ENCODE data around the gene PI4KA. TPM values are rescaled to one million over a fixed set of nuclear protein-coding genes. Genes with fewer than 3 reads are reported as not detected.
A peak's percentile ranks its signal among the peaks of the same experiment; 100 is the strongest.

PI4KA gene
- total RNA-seq, 1 donor from 2014 or later: 78.4 TPM

- peaks cover 53% of the 10 kb centered on the region for H3K36me3 Mint-ChIP-seq (ENCODE audit: low read depth)
- no peak overlapping the region for H3K27ac Mint-ChIP-seq
- no peaks in the 10 kb centered on the region for H3K27me3 Mint-ChIP-seq
- no peak for DNase-seq
- H3K4me1 Mint-ChIP-seq: no peaks in the 10 kb centered on the region
- H3K9me3 Mint-ChIP-seq: no peaks in the 10 kb centered on the region
- intact Hi-C loops (cut with micrococcal nuclease): no loop called here
- no peak overlapping the region for H3K4me3 Mint-ChIP-seq
These were observed 64.6 kb downstream of the PI4KA start for GRCh38 chr22:20793748-20794649.

GRCh38 chr22:20792966-20793728, 65.5 kb downstream of the PI4KA start:
- intact Hi-C loops (cut with micrococcal nuclease): no loop called here
- H3K9me3 Mint-ChIP-seq: no peaks in the 10 kb centered on the region
- no peak overlapping the region for H3K27ac Mint-ChIP-seq
- H3K4me1 Mint-ChIP-seq: no peaks in the 10 kb centered on the region
- H3K27me3 Mint-ChIP-seq: no peaks in the 10 kb centered on the region
- no peak for DNase-seq
- no peak overlapping the region for H3K4me3 Mint-ChIP-seq
- peaks cover 52% of the 10 kb centered on the region for H3K36me3 Mint-ChIP-seq (ENCODE audit: low read depth)

- H3K4me1 Mint-ChIP-seq: no peaks in the 10 kb centered on the region
- no peak overlapping the region for H3K27ac Mint-ChIP-seq
- no peaks in the 10 kb centered on the region for H3K27me3 Mint-ChIP-seq
These were observed 66.2 kb downstream of the PI4KA start for GRCh38 chr22:20792221-20792965.

GRCh38 chr22:20788627-20789344, 69.8 kb downstream of the PI4KA start:
- Mint-ChIP-seq H3K4me1 (peaks cover 1% of the 10 kb centered on the region), H3K9me3 (no peaks in the 10 kb centered on the region), H3K27me3 (no peaks in the 10 kb centered on the region), H3K4me3 (no peak overlapping the region), H3K36me3 (ENCODE audit: low read depth) (peaks cover 26% of the 10 kb centered on the region), H3K27ac (no peak overlapping the region)
- intact Hi-C loops (cut with micrococcal nuclease): no loop called here
- DNase-seq: no peak

More at GRCh38 chr22:20792221-20792965, 66.2 kb downstream of the PI4KA start:
- Mint-ChIP-seq H3K9me3 (no peaks in the 10 kb centered on the region), H3K4me3 (no peak overlapping the region), H3K36me3 (ENCODE audit: low read depth) (peaks cover 51% of the 10 kb centered on the region)
- no peak for DNase-seq
- intact Hi-C loops (cut with micrococcal nuclease): no loop called here

- peaks cover 1% of the 10 kb centered on the region for H3K4me1 Mint-ChIP-seq
- no peak for DNase-seq
- peaks cover 25% of the 10 kb centered on the region for H3K36me3 Mint-ChIP-seq (ENCODE audit: low read depth)
- intact Hi-C loops (cut with micrococcal nuclease): no loop called here
- H3K27me3 Mint-ChIP-seq: no peaks in the 10 kb centered on the region
- no peak overlapping the region for H3K27ac Mint-ChIP-seq
- H3K9me3 Mint-ChIP-seq: no peaks in the 10 kb centered on the region
- H3K4me3 Mint-ChIP-seq: no peak overlapping the region
These were observed 70.6 kb downstream of the PI4KA start for GRCh38 chr22:20787746-20788626.

- no peak overlapping the region for H3K27ac Mint-ChIP-seq
- DNase-seq: no peak
- H3K4me3 Mint-ChIP-seq: no peak overlapping the region
- no peaks in the 10 kb centered on the region for H3K27me3 Mint-ChIP-seq
- intact Hi-C loops (cut with micrococcal nuclease): no loop called here
- no peaks in the 10 kb centered on the region for H3K9me3 Mint-ChIP-seq
- peaks cover 1% of the 10 kb centered on the region for H3K4me1 Mint-ChIP-seq
- H3K36me3 Mint-ChIP-seq (ENCODE audit: low read depth): peaks cover 20% of the 10 kb centered on the region
These were observed 71.4 kb downstream of the PI4KA start for GRCh38 chr22:20787223-20787622.

- DNase-seq: no peak
- H3K36me3 Mint-ChIP-seq (ENCODE audit: low read depth): peaks cover 18% of the 10 kb centered on the region
- no peak overlapping the region for H3K4me3 Mint-ChIP-seq
- H3K27ac Mint-ChIP-seq: no peak overlapping the region
- intact Hi-C loops (cut with micrococcal nuclease): no loop called here
- H3K9me3 Mint-ChIP-seq: no peaks in the 10 kb centered on the region
- no peaks in the 10 kb centered on the region for H3K27me3 Mint-ChIP-seq
- H3K4me1 Mint-ChIP-seq: peaks cover 4% of the 10 kb centered on the region
These were observed 72.1 kb downstream of the PI4KA start for GRCh38 chr22:20786536-20786979.

- no peaks in the 10 kb centered on the region for H3K27me3 Mint-ChIP-seq
- H3K27ac Mint-ChIP-seq: no peak overlapping the region
- peaks cover 15% of the 10 kb centered on the region for H3K36me3 Mint-ChIP-seq (ENCODE audit: low read depth)
- peaks cover 7% of the 10 kb centered on the region for H3K4me1 Mint-ChIP-seq
- no peaks in the 10 kb centered on the region for H3K9me3 Mint-ChIP-seq
- no peak overlapping the region for H3K4me3 Mint-ChIP-seq
- intact Hi-C loops (cut with micrococcal nuclease): no loop called here
- no peak for DNase-seq
These were observed 72.6 kb downstream of the PI4KA start for GRCh38 chr22:20786048-20786447.

GRCh38 chr22:20785415-20785814, 73.2 kb downstream of the PI4KA start:
- Mint-ChIP-seq H3K27ac (no peak overlapping the region), H3K9me3 (no peaks in the 10 kb centered on the region), H3K27me3 (no peaks in the 10 kb centered on the region), H3K4me1 (peaks cover 7% of the 10 kb centered on the region), H3K36me3 (ENCODE audit: low read depth) (peaks cover 10% of the 10 kb centered on the region), H3K4me3 (no peak overlapping the region)
- no peak for DNase-seq
- intact Hi-C loops (cut with micrococcal nuclease): no loop called here

- no peaks in the 10 kb centered on the region for H3K9me3 Mint-ChIP-seq
- H3K4me1 Mint-ChIP-seq: peaks cover 9% of the 10 kb centered on the region
- H3K27ac Mint-ChIP-seq: no peak overlapping the region
- no peak overlapping the region for H3K4me3 Mint-ChIP-seq
- DNase-seq: peak; percentile 81
- intact Hi-C loops (cut with micrococcal nuclease): no loop called here
- peaks cover 14% of the 10 kb centered on the region for H3K36me3 Mint-ChIP-seq (ENCODE audit: low read depth)
- H3K27me3 Mint-ChIP-seq: no peaks in the 10 kb centered on the region
These were observed 74.5 kb downstream of the PI4KA start for GRCh38 chr22:20783844-20784723.

GRCh38 chr22:20783300-20783673, 75.3 kb downstream of the PI4KA start:
- intact Hi-C loops (cut with micrococcal nuclease): no loop called here
- Mint-ChIP-seq H3K27me3 (no peaks in the 10 kb centered on the region), H3K4me3 (no peak overlapping the region), H3K4me1 (peaks cover 12% of the 10 kb centered on the region), H3K36me3 (ENCODE audit: low read depth) (peaks cover 11% of the 10 kb centered on the region), H3K27ac (no peak overlapping the region), H3K9me3 (no peaks in the 10 kb centered on the region)
- no peak for DNase-seq
